Stimulated activated CD8-positive, alpha-beta memory T cell treated with anti-CD3 and anti-CD28 coated beads, Interleukin-7, amount 100 ng/mL, for 24 hours (primary cell): ENCODE results near the gene LCN2.

Experiments
- DNase-seq: peaks from one replicate; pipeline ENCODE4 v3.0.0-alpha.2; 2020; ENCODE audit warnings: low read depth

LCN2 gene

GRCh38 chr9:128150594-128151308 lies 1.5 kb downstream of the LCN2 start:
- DNase-seq = no peak

- no peak for DNase-seq
Observed at GRCh38 chr9:128151309-128152132, 2.3 kb downstream of the LCN2 start.

- DNase-seq = no peak
Observed at GRCh38 chr9:128152133-128153059, 3.1 kb downstream of the LCN2 start.

GRCh38 chr9:128153060-128153946 lies 4.0 kb downstream of the LCN2 start:
- no peak for DNase-seq

- DNase-seq = no peak
Observed at GRCh38 chr9:128153947-128154695, 4.9 kb downstream of the LCN2 start.

- DNase-seq = no peak
Observed at GRCh38 chr9:128155736-128156500, 6.7 kb downstream of the LCN2 start.

- no peak for DNase-seq
Observed at GRCh38 chr9:128159522-128159783, 10.2 kb downstream of the LCN2 start.

GRCh38 chr9:128159784-128160602 lies 10.7 kb downstream of the LCN2 start, which contains the start of gene BBLN:
TSS of gene BBLN (plus strand) at chr9:128160265. CDS start at chr9:128160408, 143 bp downstream.
- DNase-seq = peak; percentile 87

- peak; percentile 29 for DNase-seq
Observed at GRCh38 chr9:128160603-128160987, 11.3 kb downstream of the LCN2 start.

GRCh38 chr9:128161215-128161902 lies 12.1 kb downstream of the LCN2 start:
- DNase-seq = no peak

GRCh38 chr9:128162215-128163026 lies 13.2 kb downstream of the LCN2 start:
- DNase-seq = no peak

- no peak for DNase-seq
Observed at GRCh38 chr9:128163027-128163515, 13.8 kb downstream of the LCN2 start.

GRCh38 chr9:128163523-128164306 lies 14.5 kb downstream of the LCN2 start:
- no peak for DNase-seq

- DNase-seq = no peak
Observed at GRCh38 chr9:128164307-128164885, 15.1 kb downstream of the LCN2 start.

- no peak for DNase-seq
Observed at GRCh38 chr9:128166169-128166568, 16.9 kb downstream of the LCN2 start.

GRCh38 chr9:128167209-128167608 lies 18.0 kb downstream of the LCN2 start:
- no peak for DNase-seq
